Retinal pigment epithelial cell (primary cell): Measurements from ENCODE around the gene DNER.

Experiments
- DNase-seq: peaks from one replicate; pipeline ENCODE4 v3.0.0-alpha.2; 2010; ENCODE audit warnings: low read depth
- H3K4me3 ChIP-seq: 2 replicates; pipeline ENCODE4 v1.5.1; 2011; ENCODE audit warnings: mild to moderate bottlenecking, low read length, control low read depth, moderate library complexity
- TF ChIP-seq, protein P1 (sequence below): conservative IDR thresholded peaks from 2 replicates; pipeline ENCODE4 v1.5.1; 2011; ENCODE audit warnings: low read depth, low read length, control low read depth, inconsistent platforms

DNER gene

GRCh38 chr2:229738024-229738625, 23.8 kb upstream of the DNER start:
- no peak for DNase-seq
- H3K4me3 ChIP-seq = no peak overlapping the region
- TF ChIP-seq, protein P1, sequence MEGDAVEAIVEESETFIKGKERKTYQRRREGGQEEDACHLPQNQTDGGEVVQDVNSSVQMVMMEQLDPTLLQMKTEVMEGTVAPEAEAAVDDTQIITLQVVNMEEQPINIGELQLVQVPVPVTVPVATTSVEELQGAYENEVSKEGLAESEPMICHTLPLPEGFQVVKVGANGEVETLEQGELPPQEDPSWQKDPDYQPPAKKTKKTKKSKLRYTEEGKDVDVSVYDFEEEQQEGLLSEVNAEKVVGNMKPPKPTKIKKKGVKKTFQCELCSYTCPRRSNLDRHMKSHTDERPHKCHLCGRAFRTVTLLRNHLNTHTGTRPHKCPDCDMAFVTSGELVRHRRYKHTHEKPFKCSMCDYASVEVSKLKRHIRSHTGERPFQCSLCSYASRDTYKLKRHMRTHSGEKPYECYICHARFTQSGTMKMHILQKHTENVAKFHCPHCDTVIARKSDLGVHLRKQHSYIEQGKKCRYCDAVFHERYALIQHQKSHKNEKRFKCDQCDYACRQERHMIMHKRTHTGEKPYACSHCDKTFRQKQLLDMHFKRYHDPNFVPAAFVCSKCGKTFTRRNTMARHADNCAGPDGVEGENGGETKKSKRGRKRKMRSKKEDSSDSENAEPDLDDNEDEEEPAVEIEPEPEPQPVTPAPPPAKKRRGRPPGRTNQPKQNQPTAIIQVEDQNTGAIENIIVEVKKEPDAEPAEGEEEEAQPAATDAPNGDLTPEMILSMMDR = no peak

GRCh38 chr2:229734410-229734809, 20.1 kb upstream of the DNER start:
- TF ChIP-seq, protein P1 = no peak
- no peak for DNase-seq

DNA sequence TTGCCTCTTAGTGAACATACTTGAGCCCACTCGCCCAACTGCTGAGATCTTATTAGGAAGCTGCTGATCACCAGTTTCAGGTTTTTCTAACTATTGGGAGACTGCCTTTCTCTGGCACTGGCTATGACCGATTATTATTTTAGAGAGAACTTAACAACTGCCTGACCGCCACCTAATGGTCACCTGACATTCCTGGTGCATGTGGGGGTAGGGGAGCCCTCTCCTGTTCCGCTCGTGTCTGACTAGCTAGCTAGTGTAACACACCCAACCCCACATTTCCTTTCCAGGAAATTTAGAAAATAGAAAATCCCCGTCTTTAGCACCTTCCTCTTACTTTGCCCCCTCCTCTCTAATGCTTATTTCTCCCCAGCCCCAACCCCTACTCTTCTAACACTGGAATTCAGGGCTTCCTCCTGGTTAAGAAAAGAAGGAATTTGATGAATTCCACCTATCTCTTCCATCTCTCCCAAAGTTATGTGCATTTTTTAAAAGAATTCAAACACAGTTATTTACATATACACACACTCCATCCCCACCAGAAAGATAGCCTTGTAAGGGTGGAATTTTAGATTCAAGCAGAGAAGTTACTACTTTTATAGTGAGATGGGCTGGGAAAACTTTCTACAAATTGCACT, 19.4 kb upstream of the DNER start:
- H3K4me3 ChIP-seq = no peak overlapping the region
- DNase-seq = peak; percentile 48
- TF ChIP-seq, protein P1 = no peak

More at GRCh38 chr2:229734410-229734809, 20.1 kb upstream of the DNER start:
- no peak overlapping the region for H3K4me3 ChIP-seq

GRCh38 chr2:229732897-229733296, 18.5 kb upstream of the DNER start:
- TF ChIP-seq, protein P1 = no peak
- no peak overlapping the region for H3K4me3 ChIP-seq
- DNase-seq = no peak

DNA sequence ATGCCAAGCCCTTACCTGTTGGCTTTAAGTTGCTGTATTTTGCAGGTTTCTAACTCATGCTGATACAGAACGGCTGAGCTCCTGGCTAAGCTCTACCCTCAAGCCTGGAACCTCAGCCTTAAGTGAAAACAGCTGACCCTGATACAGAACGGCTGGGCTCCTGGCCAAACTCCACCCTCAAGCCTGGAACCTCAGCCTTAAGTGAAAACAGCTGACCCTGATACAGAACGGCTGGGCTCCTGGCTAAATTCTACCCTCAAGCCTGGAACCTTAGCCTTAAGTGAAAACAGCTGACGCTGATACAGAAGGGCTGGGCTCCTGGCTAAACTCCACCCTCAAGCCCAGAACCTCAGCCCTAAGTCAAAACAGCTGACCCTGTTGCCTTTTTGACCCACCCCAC, 17.6 kb upstream of the DNER start:
- TF ChIP-seq, protein P1 = no peak
- H3K4me3 ChIP-seq = no peak overlapping the region
- no peak for DNase-seq

GRCh38 chr2:229731363-229731762, 17.0 kb upstream of the DNER start:
- no peak overlapping the region for H3K4me3 ChIP-seq
- TF ChIP-seq, protein P1 = no peak
- no peak for DNase-seq

DNA sequence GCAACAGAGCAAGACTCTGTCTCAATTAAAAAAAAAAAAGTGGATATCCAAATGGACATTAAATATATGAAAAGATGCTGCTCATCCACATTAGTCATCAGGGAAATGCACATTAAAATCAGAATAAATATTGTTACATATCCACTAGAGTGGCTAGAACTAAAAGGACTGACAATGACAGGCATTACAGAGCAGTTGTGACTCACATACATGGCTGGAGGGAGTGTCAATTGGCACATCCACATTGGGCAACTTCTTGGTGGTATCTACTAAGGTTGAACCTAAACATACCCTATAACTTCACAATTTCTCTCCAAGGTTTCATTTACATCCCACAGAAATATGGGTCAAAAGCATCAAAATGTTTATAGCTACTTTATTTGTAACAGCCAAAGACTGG, 14.0 kb upstream of the DNER start:
- TF ChIP-seq, protein P1 = no peak
- no peak for DNase-seq
- H3K4me3 ChIP-seq = no peak overlapping the region
